CD4-positive, alpha-beta T cell treated with Interleukin-4 for 1 hour (primary cell): ENCODE data around the gene CBLN3.
"Not testable (repeated sequence)": the region's sequence is repeated elsewhere in the genome, so short reads cannot be mapped to it uniquely, and the experiment has no call there.

Experiments used
- DNase-seq, 2 donors: peaks; one replicate each; pipeline ENCODE4 v3.0.0-alpha.2; 2020 to 2022

CBLN3 gene

DNA sequence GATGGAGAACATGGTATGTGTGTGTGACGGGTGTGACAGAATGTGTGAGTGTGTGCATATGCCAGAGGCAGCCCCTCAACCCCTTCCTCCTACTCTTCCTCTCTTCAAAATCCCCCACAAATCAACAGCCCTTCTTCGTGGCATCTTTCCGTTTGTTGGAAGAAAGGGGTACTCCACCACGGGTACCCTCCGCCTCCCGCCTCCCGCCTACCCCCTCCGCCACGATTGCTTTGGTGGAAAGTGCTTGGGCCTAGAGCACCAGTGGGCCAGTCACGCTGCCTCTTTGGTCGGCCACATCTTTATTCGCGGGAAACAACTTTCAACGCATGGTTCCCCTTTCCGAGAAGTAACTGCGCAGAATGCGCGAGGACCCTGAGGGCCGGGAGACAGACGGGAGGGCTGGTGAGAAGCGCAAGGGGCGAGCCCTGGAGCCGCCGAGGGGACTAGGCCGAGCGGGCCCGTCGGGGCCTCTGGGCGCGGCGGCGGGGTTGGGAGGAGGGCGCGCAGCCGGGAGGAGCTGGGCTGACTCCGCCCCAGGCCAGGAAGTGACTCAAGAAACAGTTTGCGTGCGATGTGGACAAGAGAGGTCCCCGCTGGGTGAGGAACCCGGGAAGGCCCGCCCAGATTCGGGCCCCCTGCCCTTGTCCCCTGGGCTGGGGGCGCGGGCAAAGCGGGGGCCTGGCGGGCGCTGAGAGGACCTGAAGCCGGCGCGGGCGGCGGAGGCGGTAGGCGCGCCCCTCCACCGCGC, at the start of gene CBLN3, which contains the start of gene KHNYN:
TSS of gene CBLN3 (minus strand) at position 274 of the 748 bp plus-strand sequence. CDS start 614 bp downstream, outside the sequence.
TSS of gene KHNYN (plus strand) at position 560 of the 748 bp plus-strand sequence. CDS start 777 bp downstream, outside the sequence.
- DNase-seq = peak; percentile 91

DNA sequence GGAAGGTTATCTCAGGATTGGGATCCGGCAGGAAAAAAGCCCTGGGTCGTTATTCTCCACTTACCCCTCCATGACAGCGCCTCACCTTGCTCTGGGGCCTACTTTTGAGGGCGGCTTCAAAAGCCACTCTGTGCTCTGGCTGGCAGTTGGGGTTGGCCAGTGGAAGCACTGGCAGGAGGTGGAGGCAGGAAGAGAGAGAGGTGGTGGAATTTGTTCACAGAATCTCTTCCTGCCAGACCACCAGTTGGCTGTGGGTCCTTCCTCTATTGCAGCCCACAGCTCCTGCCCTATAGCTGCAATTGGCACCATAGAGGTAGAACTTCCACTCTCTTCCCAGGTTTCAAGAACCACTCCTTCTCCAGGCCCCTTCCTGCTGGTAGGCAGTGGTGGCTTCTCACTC, 45.8 kb upstream of the CBLN3 start:
- DNase-seq = no peak

DNA sequence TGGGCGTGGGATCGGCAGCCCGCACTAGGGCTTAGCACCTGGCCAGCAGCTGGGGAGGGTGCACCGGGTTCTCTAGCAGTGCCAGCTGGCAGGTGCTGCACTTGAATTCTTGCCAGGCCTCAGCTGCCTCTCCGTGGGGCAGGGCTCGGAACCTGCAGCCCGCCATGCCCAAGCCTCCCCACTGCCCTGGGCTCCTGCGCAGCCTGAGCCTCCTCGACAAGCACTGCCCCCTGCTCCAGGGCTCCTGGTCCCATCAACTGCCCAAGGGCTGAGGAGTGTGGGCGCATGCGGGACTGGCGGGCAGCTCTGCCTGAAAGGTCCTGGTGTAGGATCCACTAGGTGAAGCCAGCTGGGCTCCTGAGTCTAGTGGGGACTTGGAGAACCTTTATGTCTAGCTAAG, 43.7 kb upstream of the CBLN3 start:
- DNase-seq = no peak

GRCh38 chr14:24470450-24470849, 41.0 kb upstream of the CBLN3 start:
- not testable (repeated sequence) for DNase-seq

DNA sequence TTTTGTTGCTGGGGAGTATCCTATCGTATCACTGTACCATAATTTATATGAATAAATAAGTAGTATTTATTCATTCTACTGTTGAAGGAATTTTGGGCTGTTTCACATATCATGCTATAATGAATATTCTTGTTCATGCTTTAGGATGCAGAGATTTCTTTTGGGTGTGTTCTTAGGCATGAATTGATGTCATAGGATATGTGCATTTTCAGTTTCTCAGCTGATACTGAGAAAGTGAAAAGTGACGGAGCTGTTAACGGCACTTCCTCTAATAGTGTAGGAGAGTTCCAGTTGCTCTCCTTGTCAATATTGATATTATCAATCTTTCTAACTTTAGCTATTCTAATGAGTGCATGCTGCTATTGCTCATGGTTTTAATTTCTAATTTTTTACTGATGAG, 36.3 kb upstream of the CBLN3 start:
- no peak for DNase-seq

DNA sequence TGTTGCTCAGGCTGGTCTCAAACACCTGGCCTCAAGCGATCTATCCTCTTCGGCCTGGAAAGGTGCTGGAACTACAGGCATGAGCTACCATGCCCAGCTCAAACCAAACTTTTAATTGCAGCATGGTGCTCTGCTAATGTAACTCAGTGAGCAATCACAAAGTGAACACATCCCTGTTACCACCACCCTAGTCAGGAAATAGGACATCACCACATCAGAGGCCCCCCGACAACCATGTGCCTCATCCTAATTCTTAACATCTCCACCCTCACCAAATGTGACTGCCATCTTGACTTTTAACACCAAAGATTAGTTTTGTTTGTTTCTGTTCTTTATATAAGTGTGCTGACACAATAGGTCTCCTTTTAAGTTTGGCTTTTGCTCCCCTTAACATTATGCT, 35.9 kb upstream of the CBLN3 start:
- no peak for DNase-seq

- DNase-seq = no peak
Measured at GRCh38 chr14:24463884-24464785, 34.7 kb upstream of the CBLN3 start.

DNA sequence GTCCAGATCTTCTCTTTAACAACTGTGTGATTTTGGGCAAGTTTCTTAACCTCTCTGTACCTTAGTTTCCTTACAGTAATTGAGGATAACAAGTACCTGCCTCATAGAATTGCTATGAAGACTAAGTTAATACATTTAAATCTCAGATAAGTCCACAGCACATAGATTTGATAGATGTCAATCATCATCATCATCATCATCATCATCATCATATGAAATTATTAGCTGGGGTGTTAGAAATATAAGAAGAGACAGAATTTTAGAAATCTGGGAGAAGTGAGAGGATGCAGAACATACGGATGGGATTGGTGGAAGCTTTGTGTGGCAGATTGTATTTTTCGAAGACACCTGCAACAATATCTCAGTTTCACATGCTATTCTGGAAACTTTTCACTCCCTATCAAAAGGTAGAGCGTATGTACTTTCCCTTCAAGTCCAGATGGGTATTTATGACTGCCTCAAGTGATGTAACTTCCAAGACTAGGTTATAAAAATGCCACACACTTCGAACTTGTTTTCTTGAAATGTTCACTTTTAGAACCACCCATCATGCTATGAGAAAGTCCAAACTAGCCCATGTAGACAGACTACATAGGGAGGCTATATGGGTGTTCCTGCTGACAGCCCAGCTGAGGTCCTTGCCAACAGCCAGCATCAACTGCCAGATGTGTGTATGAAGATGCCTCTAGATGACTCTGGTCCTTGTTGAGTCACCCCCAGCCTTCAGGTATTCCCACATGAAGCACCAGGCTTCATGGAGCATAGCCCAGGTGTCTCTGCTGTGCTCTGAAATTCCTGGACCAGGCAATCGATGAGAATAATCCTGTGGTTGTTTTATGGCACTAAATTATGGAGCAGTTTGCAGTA, 33.8 kb upstream of the CBLN3 start:
- no peak for DNase-seq

DNA sequence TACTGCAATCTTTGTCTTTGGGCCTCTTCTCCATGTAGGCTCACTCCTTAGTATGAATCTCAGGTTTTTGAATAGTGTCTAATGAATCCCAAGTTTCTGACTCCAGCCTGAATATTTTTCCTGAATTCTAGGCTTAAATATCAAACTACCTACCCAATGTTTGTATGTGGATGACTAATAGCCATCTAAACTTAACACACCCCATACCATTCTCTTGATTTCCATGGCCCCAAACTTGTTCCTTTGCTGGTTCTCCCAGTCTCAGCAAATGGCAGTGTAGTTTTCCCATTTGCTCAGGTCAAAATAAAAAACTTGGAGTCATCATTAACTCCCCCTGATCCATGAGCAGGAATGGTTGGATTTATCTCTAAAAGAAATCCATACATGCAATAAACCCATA, 31.9 kb upstream of the CBLN3 start:
- no peak for DNase-seq

GRCh38 chr14:24459331-24459730, 29.9 kb upstream of the CBLN3 start:
- no peak for DNase-seq

GRCh38 chr14:24458736-24459135, 29.3 kb upstream of the CBLN3 start:
- no peak for DNase-seq

DNA sequence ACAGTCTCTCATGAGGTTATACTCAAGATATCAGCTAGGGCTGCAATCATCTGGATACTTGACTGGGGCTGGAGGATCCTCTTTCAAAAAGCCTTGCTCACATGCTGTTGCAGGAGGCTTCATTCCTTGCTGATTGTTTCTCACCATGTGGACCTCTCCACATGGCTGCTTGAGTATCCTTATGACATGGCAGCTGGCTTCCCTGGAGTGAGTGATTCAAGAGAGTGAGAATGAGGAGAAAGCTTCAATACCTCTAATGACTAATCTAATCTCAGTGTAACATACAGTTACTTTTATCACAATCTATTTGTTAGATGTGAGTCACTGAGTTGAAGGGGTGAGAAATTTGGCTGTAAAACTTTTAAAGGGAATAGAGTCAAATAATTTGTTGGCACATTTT, 27.5 kb upstream of the CBLN3 start:
- DNase-seq = no peak

GRCh38 chr14:24450828-24451227, 21.4 kb upstream of the CBLN3 start:
- not testable (repeated sequence) for DNase-seq

DNA sequence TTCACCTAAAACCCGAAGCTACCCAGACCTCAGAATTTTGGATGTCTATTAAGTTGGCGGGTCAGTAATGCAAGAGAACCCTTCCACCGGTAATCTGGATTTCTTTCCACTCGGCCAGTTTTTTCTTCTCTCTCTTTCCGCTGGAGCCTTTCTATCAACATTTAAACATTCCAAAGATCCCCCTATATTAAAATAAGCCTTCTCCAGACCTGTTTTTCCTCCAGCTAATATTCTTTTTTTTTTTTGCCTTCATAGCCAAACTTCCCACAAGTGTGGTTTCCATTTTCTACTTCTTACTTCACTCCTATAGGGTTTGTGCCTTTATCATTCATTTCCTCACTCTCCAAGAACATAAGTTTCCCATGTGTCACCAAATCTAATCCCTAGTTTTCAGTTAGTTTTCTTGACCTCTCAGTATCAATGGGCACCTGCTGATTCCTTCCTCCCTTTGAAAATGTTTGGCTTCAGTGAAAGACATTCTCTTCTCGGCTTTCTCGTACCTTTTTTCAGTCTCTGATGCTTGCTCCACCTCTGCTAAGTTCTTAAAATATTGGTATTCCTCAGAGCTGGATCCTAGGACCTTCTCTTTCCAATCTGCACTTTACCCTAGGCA, 13.7 kb upstream of the CBLN3 start:
- no peak for DNase-seq

DNA sequence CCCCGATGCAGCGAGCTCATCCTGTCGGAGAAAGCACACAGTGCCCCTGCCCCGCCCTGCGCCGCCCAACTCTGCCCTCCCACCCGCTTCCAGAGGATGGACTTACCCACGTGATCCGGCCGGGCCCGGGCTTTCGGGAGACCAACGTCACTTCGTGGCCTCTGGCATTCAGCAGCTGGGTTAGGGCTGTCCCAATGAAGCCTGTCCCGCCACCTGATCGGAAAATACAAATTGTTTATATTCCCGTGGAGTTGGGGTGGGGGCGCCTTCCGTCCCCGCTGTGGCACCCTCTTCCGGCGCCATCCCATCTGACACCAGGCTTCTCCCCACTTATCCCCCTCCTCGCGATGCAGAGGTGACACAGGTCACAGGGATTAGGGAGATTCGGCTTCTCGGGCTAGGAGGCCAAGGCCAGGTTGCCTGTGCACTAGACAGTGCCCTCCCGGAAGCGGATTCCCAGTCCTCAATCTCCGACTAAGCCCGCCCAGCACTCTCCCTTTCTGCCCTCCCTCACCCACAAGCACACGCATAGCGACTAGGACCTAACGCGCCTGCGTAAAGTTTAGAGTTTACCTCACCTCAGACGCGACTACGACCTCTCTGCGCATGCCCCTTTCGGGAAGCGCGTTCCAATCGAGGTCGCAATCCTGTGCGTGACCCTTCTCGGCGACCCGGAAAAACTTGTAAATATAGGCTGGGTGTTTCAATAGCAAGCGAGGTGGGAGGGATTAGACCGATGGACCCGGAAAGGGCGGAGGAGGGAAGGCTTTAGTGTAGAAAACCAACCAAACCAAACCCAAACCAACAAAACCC, 13.0 kb upstream of the CBLN3 start, which contains the start of gene SDR39U1:
TSS of gene SDR39U1 (minus strand) at position 537 of the 813 bp plus-strand sequence. CDS start at position 530, 7 bp downstream.
- peak; percentile 99 for DNase-seq

- DNase-seq = no peak
Measured at GRCh38 chr14:24441904-24442239, 12.4 kb upstream of the CBLN3 start.

GRCh38 chr14:24441485-24441884, 12.0 kb upstream of the CBLN3 start:
- no peak for DNase-seq

- DNase-seq = no peak
Measured at GRCh38 chr14:24440606-24441399, 11.3 kb upstream of the CBLN3 start.

DNA sequence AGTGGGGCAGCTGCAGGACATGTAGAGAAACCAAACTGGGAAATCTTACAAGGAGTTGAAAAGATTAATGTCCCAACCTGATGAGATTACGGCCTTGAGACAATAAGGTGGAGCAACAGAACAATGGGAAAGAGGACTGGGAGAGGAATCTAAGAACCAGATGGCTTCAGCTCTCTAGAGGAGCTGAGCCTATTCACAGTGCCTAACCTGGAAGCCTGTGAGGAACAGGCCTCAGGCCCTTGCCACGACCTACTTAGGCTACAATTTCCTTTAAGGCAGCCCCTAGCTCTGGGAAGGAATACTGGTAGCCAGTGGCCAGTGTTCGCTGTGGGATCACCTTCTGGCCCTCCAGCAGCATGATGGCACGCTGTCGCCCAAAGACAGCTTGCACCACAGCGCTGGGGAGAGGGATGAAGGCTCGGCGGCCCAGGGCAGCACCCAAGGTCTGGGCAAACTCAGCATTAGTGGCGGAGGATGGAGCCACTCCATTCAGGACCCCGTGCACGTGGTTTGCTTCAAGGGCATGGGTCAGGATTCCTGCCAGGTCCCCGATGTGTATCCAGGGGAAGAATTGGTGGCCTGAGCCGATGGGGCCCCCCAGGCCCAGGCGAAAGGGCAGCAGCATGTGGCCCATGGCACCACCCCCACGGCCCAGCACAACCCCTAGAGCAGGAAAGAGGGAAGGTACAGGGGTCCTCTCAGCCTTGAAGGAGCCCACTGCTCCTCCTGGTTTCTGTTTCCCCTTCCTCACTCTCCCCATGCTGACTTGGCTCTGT, 10.6 kb upstream of the CBLN3 start:
- DNase-seq = no peak

DNA sequence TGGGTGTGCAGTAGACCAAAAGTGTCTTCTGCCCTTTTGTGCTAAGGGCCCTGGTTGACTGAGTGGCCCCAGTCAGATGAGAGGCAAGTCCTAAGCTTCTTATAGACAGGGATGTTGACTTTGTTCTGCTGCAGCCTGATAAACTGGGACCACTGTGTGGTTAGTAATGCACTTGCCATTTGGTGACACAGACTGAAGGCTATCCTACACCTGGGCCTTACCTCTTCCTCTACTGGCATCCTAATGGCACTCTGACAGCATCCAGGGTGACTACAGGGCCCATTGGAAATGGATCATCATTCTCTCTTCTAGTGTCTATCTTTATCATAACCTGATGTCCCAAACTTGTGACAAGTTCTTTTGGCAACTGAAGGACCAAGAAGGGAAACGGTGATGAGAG, 9.8 kb upstream of the CBLN3 start:
- no peak for DNase-seq
